Measurements from ENCODE around the gene APOC1.

Gene APOC1

DNA sequence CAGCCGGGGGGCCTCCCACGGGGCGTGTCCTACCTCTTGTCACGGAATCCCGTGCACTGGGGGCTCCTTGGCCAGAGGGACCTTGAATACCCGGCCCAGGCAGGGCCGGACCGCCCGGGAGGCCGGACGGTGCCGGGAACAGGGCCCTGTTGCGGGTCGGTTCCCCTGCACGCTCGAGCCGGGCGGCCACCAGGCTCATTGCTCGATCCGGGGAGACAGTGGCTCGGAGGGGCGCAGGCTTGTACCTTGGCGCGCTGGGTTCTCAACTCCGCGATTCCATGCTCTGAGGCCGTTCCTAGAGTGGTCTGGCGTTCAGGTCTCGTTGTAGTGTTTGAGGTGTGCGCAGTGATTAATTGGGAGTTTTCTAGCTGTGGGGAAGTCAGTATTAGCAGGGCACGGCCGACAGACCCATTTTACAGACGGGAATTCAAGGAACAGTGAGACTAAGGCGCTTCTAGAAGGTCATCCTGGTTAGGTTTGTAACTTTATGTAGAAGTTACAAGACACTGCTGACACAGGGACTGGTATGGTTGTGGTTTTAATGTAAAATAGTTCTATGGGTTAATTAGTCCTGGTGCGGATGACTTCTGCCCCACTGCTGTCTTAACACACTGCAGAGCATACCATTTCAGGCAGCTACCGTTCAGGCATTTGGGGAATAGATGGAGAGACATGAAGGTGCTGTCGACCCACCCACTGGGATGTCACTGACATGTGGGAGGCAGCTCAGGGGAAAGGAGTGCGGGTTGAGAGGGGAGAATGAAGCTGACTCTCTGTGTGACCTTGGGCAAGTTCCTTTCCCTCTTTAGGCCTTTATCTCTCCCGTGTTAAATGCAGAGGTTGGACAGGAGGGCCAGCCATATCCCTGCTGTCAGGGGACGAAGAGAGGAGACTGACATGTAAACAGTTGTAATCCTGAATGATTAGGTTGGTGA is 41.4 kb downstream of the APOC1 start:
- ChIA-PET POLR2A (ENCODE audit: low non-redundant PET) (no interaction called here), CTCF (no interaction called here)
- peak overlapping the region; percentile 92 for H3K27ac ChIP-seq
- DNase-seq (ENCODE audit: low spot score) = peak; percentile 17
- TF ChIP-seq, protein P1, sequence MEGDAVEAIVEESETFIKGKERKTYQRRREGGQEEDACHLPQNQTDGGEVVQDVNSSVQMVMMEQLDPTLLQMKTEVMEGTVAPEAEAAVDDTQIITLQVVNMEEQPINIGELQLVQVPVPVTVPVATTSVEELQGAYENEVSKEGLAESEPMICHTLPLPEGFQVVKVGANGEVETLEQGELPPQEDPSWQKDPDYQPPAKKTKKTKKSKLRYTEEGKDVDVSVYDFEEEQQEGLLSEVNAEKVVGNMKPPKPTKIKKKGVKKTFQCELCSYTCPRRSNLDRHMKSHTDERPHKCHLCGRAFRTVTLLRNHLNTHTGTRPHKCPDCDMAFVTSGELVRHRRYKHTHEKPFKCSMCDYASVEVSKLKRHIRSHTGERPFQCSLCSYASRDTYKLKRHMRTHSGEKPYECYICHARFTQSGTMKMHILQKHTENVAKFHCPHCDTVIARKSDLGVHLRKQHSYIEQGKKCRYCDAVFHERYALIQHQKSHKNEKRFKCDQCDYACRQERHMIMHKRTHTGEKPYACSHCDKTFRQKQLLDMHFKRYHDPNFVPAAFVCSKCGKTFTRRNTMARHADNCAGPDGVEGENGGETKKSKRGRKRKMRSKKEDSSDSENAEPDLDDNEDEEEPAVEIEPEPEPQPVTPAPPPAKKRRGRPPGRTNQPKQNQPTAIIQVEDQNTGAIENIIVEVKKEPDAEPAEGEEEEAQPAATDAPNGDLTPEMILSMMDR (conservative IDR thresholded peaks at IDR 0.05; ENCODE audit: low read depth) = no peak

DNA sequence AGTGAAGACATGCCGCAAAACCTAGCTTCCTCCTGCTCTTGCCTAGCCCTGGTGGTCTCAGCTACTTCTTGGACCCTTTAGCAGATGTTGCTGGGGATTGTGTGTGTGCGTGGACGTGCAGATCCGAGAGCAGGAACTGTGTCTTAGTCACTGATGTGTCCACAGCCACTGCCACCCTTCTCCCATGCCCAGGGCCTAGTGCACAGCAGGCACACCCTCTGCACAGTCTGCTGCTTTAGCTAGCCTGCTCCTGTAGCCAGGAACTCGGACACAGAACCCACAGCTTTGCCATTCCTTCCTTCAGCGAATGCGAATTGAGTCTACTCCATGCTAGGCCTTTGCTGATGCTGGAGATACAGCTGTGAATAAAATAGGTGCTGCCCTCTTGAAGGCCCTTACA is 43.1 kb downstream of the APOC1 start:
- no peak for DNase-seq (ENCODE audit: low spot score)
- peak overlapping the region; percentile 41 for H3K27ac ChIP-seq
- ChIA-PET CTCF (no interaction called here), POLR2A (ENCODE audit: low non-redundant PET) (no interaction called here)
- TF ChIP-seq, protein P1 (conservative IDR thresholded peaks at IDR 0.05; ENCODE audit: low read depth) = no peak

DNA sequence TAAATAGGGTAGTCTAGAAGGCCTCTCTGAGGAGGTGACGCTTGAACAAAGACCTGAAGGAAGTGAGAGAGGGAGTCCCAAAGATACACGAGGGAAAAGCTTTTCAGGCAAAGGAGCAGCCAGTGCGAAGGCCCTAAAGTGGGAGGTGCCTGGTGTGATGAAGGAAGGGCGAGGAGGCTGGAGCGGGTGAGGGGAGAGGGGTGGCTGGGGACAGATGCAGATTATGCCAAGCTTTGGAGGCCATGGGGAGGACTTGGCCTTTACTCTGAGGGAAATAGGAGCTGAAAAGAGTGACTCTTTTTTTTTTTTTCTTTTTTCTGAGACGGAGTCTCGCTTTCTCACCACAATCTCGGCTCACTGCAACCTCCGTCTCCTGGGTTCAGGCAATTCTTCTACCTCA is 43.7 kb downstream of the APOC1 start:
- CTCF ChIA-PET = no interaction called here
- no peak overlapping the region for H3K27ac ChIP-seq
- TF ChIP-seq, protein P1 (conservative IDR thresholded peaks at IDR 0.05; ENCODE audit: low read depth) = no peak
- POLR2A ChIA-PET (ENCODE audit: low non-redundant PET) = no interaction called here
- DNase-seq (ENCODE audit: low spot score) = no peak

DNA sequence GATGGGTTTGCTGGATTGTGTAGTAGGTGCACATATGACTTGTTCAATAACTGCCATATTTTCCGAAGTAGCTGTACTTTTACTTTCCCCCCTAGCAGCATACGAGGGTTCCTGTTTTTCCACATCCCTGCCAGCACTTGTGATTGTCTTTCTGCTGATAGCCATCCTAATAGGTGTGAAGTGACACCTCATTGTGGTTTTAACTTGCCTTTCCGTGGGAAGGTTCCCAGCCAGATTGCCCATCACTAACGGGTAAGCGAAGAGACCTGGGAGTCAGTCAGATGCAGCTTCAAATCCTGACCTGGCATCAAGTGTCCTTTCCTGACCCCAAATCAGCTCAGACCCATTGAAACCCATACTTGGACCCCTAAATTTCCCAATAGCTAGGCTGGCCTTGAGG is 45.3 kb downstream of the APOC1 start:
- H3K27ac ChIP-seq = no peak overlapping the region
- ChIA-PET POLR2A (ENCODE audit: low non-redundant PET) (no interaction called here), CTCF (interaction anchor here (1.0 kb wide), 1 partner anchor 100 kb away, joined by 5 read pairs; no protein-coding TSS in a partner anchor)
- DNase-seq (ENCODE audit: low spot score) = no peak
- TF ChIP-seq, protein P1 (conservative IDR thresholded peaks at IDR 0.05; ENCODE audit: low read depth) = no peak

DNA sequence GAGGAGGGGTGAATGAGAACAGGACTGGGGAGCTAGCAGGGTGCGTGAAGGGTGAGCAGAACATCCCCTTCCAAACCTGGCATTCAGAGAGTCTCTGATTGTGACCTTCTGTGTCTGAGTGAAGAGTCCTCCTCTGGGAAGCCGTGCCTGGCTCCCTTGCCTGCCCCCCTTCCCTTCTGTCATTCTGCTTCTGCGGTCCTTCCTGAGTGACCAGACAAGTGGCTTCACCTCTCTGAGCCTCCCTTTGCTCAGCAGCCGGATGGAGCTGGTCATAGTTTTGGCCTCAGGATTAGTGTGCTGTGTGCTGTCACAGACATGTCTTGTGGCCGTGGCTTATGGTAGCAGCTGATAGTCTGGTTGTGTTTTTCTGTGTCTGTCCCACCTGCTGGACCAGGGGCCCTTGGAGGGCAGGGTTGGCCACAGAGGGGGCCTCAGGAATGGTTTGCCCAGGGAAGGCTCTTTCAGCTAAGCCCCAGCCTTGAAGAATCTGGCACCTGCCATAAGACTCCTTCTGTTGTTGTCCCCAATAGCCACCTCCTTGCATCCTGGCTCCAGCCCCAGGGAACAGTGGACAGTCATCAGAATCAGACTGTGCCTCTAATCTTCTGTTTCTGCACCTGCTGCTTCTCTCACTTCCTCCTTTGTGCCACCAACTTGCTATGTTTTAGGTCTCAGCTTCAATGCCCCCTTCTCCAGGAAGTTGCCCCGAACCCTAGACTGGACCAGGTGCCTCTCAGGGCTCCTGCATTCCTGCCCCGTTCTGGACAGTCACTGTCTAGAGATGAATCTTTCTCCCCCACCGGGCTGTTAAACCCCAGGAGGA is 46.7 kb downstream of the APOC1 start:
- TF ChIP-seq, protein P1 (conservative IDR thresholded peaks at IDR 0.05; ENCODE audit: low read depth) = no peak
- DNase-seq (ENCODE audit: low spot score) = no peak
- ChIA-PET POLR2A (ENCODE audit: low non-redundant PET) (no interaction called here), CTCF (no interaction called here)
- H3K27ac ChIP-seq = peak overlapping the region; percentile 11

DNA sequence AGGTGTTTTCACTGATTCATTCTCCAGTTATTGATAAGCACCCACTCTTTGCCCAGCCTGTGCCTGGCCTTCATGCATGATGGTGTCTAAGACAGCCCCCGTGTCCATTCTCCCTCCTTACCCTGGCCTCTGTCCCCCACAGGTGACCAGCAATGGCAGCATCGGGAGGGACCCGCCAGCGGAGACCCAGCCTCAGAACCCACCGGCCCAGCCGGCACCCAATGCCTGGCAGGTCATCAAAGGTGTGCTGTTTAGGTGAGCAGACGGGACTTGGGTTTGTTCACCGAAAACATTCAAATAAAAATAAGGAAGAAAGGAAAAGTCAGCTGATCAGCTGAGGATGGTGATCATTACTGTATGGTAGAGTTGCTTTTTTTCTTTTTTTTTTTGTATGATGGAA is 47.4 kb downstream of the APOC1 start:
- peak overlapping the region; percentile 11 for H3K27ac ChIP-seq
- no peak for DNase-seq (ENCODE audit: low spot score)
- ChIA-PET POLR2A (ENCODE audit: low non-redundant PET) (no interaction called here), CTCF (no interaction called here)
- TF ChIP-seq, protein P1 (conservative IDR thresholded peaks at IDR 0.05; ENCODE audit: low read depth) = no peak
